ENCODE results near the gene MTMR3. TPM values are rescaled to one million over a fixed set of nuclear protein-coding genes. Genes with fewer than 3 reads are reported as not detected.
"Not testable (repeated sequence)": the region's sequence is repeated elsewhere in the genome, so short reads cannot be mapped to it uniquely, and the experiment has no call there.

The MTMR3 gene
- total RNA-seq, 1 donor: 36.9 TPM

- no peaks in the 10 kb centered on the region for H3K4me1 ChIP-seq (ENCODE audit: insufficient read depth, low read length)
- no peak overlapping the region for H3K4me2 ChIP-seq (ENCODE audit: insufficient read depth, low read length)
- H3K4me3 ChIP-seq (ENCODE audit: insufficient read depth, low read length): no peak overlapping the region
- no peaks in the 10 kb centered on the region for H3K79me2 ChIP-seq (ENCODE audit: insufficient read depth, low read length)
- TF ChIP-seq, protein P1, sequence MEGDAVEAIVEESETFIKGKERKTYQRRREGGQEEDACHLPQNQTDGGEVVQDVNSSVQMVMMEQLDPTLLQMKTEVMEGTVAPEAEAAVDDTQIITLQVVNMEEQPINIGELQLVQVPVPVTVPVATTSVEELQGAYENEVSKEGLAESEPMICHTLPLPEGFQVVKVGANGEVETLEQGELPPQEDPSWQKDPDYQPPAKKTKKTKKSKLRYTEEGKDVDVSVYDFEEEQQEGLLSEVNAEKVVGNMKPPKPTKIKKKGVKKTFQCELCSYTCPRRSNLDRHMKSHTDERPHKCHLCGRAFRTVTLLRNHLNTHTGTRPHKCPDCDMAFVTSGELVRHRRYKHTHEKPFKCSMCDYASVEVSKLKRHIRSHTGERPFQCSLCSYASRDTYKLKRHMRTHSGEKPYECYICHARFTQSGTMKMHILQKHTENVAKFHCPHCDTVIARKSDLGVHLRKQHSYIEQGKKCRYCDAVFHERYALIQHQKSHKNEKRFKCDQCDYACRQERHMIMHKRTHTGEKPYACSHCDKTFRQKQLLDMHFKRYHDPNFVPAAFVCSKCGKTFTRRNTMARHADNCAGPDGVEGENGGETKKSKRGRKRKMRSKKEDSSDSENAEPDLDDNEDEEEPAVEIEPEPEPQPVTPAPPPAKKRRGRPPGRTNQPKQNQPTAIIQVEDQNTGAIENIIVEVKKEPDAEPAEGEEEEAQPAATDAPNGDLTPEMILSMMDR (IDR thresholded peaks at IDR 0.05; ENCODE audit: extremely low read depth, low read depth, low read length): no peak
- no peaks in the 10 kb centered on the region for H3K9me3 ChIP-seq (ENCODE audit: low read depth, low read length)
- no peak overlapping the region for H2AFZ ChIP-seq (ENCODE audit: low read length)
- H3K27ac ChIP-seq (ENCODE audit: low read depth, low read length): no peak overlapping the region
- DNase-seq (ENCODE audit: insufficient read length, low spot score, missing footprints): no peak
- no peaks in the 10 kb centered on the region for H3K27me3 ChIP-seq (ENCODE audit: insufficient read depth, low read length)
- no peaks in the 10 kb centered on the region for H3K36me3 ChIP-seq (ENCODE audit: insufficient read depth, low read length)
- no peaks in the 10 kb centered on the region for H4K20me1 ChIP-seq (ENCODE audit: insufficient read depth, low read length)
Observed at GRCh38 chr22:29860006-29860766, 22.8 kb upstream of the MTMR3 start.

GRCh38 chr22:29861672-29862297 is 21.2 kb upstream of the MTMR3 start:
- no peaks in the 10 kb centered on the region for H3K9me3 ChIP-seq (ENCODE audit: low read depth, low read length)
- no peaks in the 10 kb centered on the region for H3K27me3 ChIP-seq (ENCODE audit: insufficient read depth, low read length)
- no peaks in the 10 kb centered on the region for H3K4me1 ChIP-seq (ENCODE audit: insufficient read depth, low read length)
- H4K20me1 ChIP-seq (ENCODE audit: insufficient read depth, low read length): no peaks in the 10 kb centered on the region
- H2AFZ ChIP-seq (ENCODE audit: low read length): no peak overlapping the region
- H3K79me2 ChIP-seq (ENCODE audit: insufficient read depth, low read length): no peaks in the 10 kb centered on the region
- no peak for DNase-seq (ENCODE audit: insufficient read length, low spot score, missing footprints)
- TF ChIP-seq, protein P1 (IDR thresholded peaks at IDR 0.05; ENCODE audit: extremely low read depth, low read depth, low read length): no peak
- H3K4me3 ChIP-seq (ENCODE audit: insufficient read depth, low read length): no peak overlapping the region
- H3K4me2 ChIP-seq (ENCODE audit: insufficient read depth, low read length): no peak overlapping the region
- H3K36me3 ChIP-seq (ENCODE audit: insufficient read depth, low read length): no peaks in the 10 kb centered on the region
- no peak overlapping the region for H3K27ac ChIP-seq (ENCODE audit: low read depth, low read length)

- not testable (repeated sequence) for H3K36me3 ChIP-seq (ENCODE audit: insufficient read depth, low read length); H3K9me3 ChIP-seq (ENCODE audit: low read depth, low read length); H3K4me3 ChIP-seq (ENCODE audit: insufficient read depth, low read length); DNase-seq (ENCODE audit: insufficient read length, low spot score, missing footprints); H3K4me2 ChIP-seq (ENCODE audit: insufficient read depth, low read length); H3K27me3 ChIP-seq (ENCODE audit: insufficient read depth, low read length); H3K4me1 ChIP-seq (ENCODE audit: insufficient read depth, low read length); H3K79me2 ChIP-seq (ENCODE audit: insufficient read depth, low read length); H2AFZ ChIP-seq (ENCODE audit: low read length); H4K20me1 ChIP-seq (ENCODE audit: insufficient read depth, low read length); H3K27ac ChIP-seq (ENCODE audit: low read depth, low read length)
Observed at GRCh38 chr22:29865572-29865971, 17.4 kb upstream of the MTMR3 start.

GRCh38 chr22:29867260-29867659 is 15.7 kb upstream of the MTMR3 start:
- Histone ChIP-seq H3K4me2 (ENCODE audit: insufficient read depth, low read length) (no peak overlapping the region), H2AFZ (ENCODE audit: low read length) (no peak overlapping the region), H3K4me1 (ENCODE audit: insufficient read depth, low read length) (no peaks in the 10 kb centered on the region)

More at GRCh38 chr22:29867260-29867659, 15.7 kb upstream of the MTMR3 start:
- no peaks in the 10 kb centered on the region for H3K9me3 ChIP-seq (ENCODE audit: low read depth, low read length)
- TF ChIP-seq, protein P1 (IDR thresholded peaks at IDR 0.05; ENCODE audit: extremely low read depth, low read depth, low read length): no peak
- H4K20me1 ChIP-seq (ENCODE audit: insufficient read depth, low read length): no peaks in the 10 kb centered on the region
- H3K79me2 ChIP-seq (ENCODE audit: insufficient read depth, low read length): no peaks in the 10 kb centered on the region
- H3K27ac ChIP-seq (ENCODE audit: low read depth, low read length): no peak overlapping the region
- H3K4me3 ChIP-seq (ENCODE audit: insufficient read depth, low read length): no peak overlapping the region
- H3K27me3 ChIP-seq (ENCODE audit: insufficient read depth, low read length): peaks cover 4% of the 10 kb centered on the region
- no peak for DNase-seq (ENCODE audit: insufficient read length, low spot score, missing footprints)
- no peaks in the 10 kb centered on the region for H3K36me3 ChIP-seq (ENCODE audit: insufficient read depth, low read length)

Measured in osteoblast (primary cell).